Fibroblast of skin of scalp (primary cell): ENCODE data around the gene CAMTA1.

Experiments
- DNase-seq: peaks from one replicate; pipeline ENCODE4 v3.0.0-alpha.2; 2013

CAMTA1 gene

GRCh38 chr1:7171168-7171567 lies 385.9 kb downstream of the CAMTA1 start:
- no peak for DNase-seq

GRCh38 chr1:7171574-7171973 lies 386.3 kb downstream of the CAMTA1 start:
- no peak for DNase-seq

GRCh38 chr1:7172804-7173203 lies 387.6 kb downstream of the CAMTA1 start:
- DNase-seq = no peak

- no peak for DNase-seq
These were observed 389.3 kb downstream of the CAMTA1 start for GRCh38 chr1:7174561-7174960.

GRCh38 chr1:7174980-7175906 lies 390.0 kb downstream of the CAMTA1 start:
- DNase-seq = no peak

- DNase-seq = no peak
These were observed 391.8 kb downstream of the CAMTA1 start for GRCh38 chr1:7177021-7177420.

GRCh38 chr1:7177438-7178146 lies 392.3 kb downstream of the CAMTA1 start:
- no peak for DNase-seq

- DNase-seq = no peak
These were observed 393.1 kb downstream of the CAMTA1 start for GRCh38 chr1:7178336-7178735.

- DNase-seq = no peak
These were observed 393.5 kb downstream of the CAMTA1 start for GRCh38 chr1:7178741-7179140.

- DNase-seq = no peak
These were observed 400.5 kb downstream of the CAMTA1 start for GRCh38 chr1:7185721-7186120.

- no peak for DNase-seq
These were observed 401.3 kb downstream of the CAMTA1 start for GRCh38 chr1:7186382-7187111.

GRCh38 chr1:7187112-7187493 lies 401.8 kb downstream of the CAMTA1 start:
- peak; percentile 21 for DNase-seq

GRCh38 chr1:7190261-7190660 lies 405.0 kb downstream of the CAMTA1 start:
- DNase-seq = no peak

GRCh38 chr1:7192453-7192852 lies 407.2 kb downstream of the CAMTA1 start:
- DNase-seq = no peak

GRCh38 chr1:7196036-7196911 lies 411.0 kb downstream of the CAMTA1 start:
- no peak for DNase-seq

GRCh38 chr1:7198664-7199063 lies 413.4 kb downstream of the CAMTA1 start:
- DNase-seq = no peak

- peak; percentile 61 for DNase-seq
These were observed 414.0 kb downstream of the CAMTA1 start for GRCh38 chr1:7199077-7199779.

GRCh38 chr1:7207875-7208646 lies 422.8 kb downstream of the CAMTA1 start:
- DNase-seq = peak; percentile 72

GRCh38 chr1:7208647-7209180 lies 423.5 kb downstream of the CAMTA1 start:
- DNase-seq = no peak

- no peak for DNase-seq
These were observed 424.1 kb downstream of the CAMTA1 start for GRCh38 chr1:7209336-7209735.
